ENCODE measurements around the gene FCAMR. TPM values are rescaled to one million over a fixed set of nuclear protein-coding genes. Genes with fewer than 3 reads are reported as not detected.
"Not testable (repeated sequence)": the region's sequence is repeated elsewhere in the genome, so short reads cannot be mapped to it uniquely, and the experiment has no call there.

Gene FCAMR
- total and polyA plus RNA-seq, 2 experiments from 2014 or later, result not detected

GRCh38 chr1:206923961-206924557 is 46.2 kb downstream of the FCAMR start:
- not testable (repeated sequence) for DNase-seq (ENCODE audit: low spot score); H2AFZ ChIP-seq; H4K20me1 ChIP-seq (replicated peaks; ENCODE audit: insufficient read depth); H3K9me2 ChIP-seq (ENCODE audit: insufficient read depth); H3K9me3 Mint-ChIP-seq; H3K4me3 Mint-ChIP-seq; H3K4me2 ChIP-seq; H3K79me2 ChIP-seq (replicated peaks; ENCODE audit: insufficient read depth); H3K36me3 ChIP-seq (ENCODE audit: insufficient read depth); H3K36me3 Mint-ChIP-seq (ENCODE audit: low read depth); H3F3A ChIP-seq (replicated peaks; ENCODE audit: low read depth); H3K27me3 Mint-ChIP-seq (ENCODE audit: insufficient read depth, low read depth, poor library complexity); H3K4me1 ChIP-seq (ENCODE audit: insufficient read depth); ATAC-seq; H3K27me3 ChIP-seq (ENCODE audit: insufficient read depth); H3K4me3 ChIP-seq; H3K4me1 Mint-ChIP-seq; H3K27ac ChIP-seq (ENCODE audit: low read depth); H3K27ac Mint-ChIP-seq

- no peak for ATAC-seq
These were observed 47.0 kb downstream of the FCAMR start for GRCh38 chr1:206923009-206923960.

GRCh38 chr1:206922524-206922923 is 47.7 kb downstream of the FCAMR start:
- Mint-ChIP-seq H3K9me3 (no peaks in the 10 kb centered on the region), H3K27ac (no peak overlapping the region), H3K4me3 (no peak overlapping the region), H3K36me3 (ENCODE audit: low read depth) (no peaks in the 10 kb centered on the region), H3K27me3 (ENCODE audit: insufficient read depth, low read depth, poor library complexity) (peaks cover 2% of the 10 kb centered on the region), H3K4me1 (no peaks in the 10 kb centered on the region)
- Histone ChIP-seq H4K20me1 (replicated peaks; ENCODE audit: insufficient read depth) (no peaks in the 10 kb centered on the region), H3K27me3 (ENCODE audit: insufficient read depth) (no peaks in the 10 kb centered on the region), H3F3A (replicated peaks; ENCODE audit: low read depth) (no peaks in the 10 kb centered on the region), H3K4me2 (no peak overlapping the region), H3K36me3 (ENCODE audit: insufficient read depth) (no peaks in the 10 kb centered on the region), H3K79me2 (replicated peaks; ENCODE audit: insufficient read depth) (no peaks in the 10 kb centered on the region), H2AFZ (no peak overlapping the region), H3K27ac (ENCODE audit: low read depth) (no peak overlapping the region), H3K4me3 (no peak overlapping the region), H3K4me1 (ENCODE audit: insufficient read depth) (no peaks in the 10 kb centered on the region), H3K9me2 (ENCODE audit: insufficient read depth) (no peaks in the 10 kb centered on the region)
- DNase-seq (ENCODE audit: low spot score) (no peak), ATAC-seq (no peak)
- TF ChIP-seq ZNF462 (CRISPR knock-in tag; IDR thresholded peaks at IDR 0.05), result no peak

More at GRCh38 chr1:206923009-206923960, 47.0 kb downstream of the FCAMR start:
- Histone ChIP-seq H3K27ac (ENCODE audit: low read depth) (no peak overlapping the region), H3K9me2 (ENCODE audit: insufficient read depth) (no peaks in the 10 kb centered on the region), H3K79me2 (replicated peaks; ENCODE audit: insufficient read depth) (no peaks in the 10 kb centered on the region), H3K4me2 (no peak overlapping the region), H3F3A (replicated peaks; ENCODE audit: low read depth) (no peaks in the 10 kb centered on the region), H2AFZ (no peak overlapping the region), H4K20me1 (replicated peaks; ENCODE audit: insufficient read depth) (no peaks in the 10 kb centered on the region), H3K27me3 (ENCODE audit: insufficient read depth) (no peaks in the 10 kb centered on the region), H3K36me3 (ENCODE audit: insufficient read depth) (no peaks in the 10 kb centered on the region), H3K4me1 (ENCODE audit: insufficient read depth) (no peaks in the 10 kb centered on the region), H3K4me3 (no peak overlapping the region)
- no peak for DNase-seq (ENCODE audit: low spot score)
- no peak for TF ChIP-seq CTCF (conservative IDR thresholded peaks at IDR 0.05; ENCODE audit: low read depth in 2 of 2)
- no peak for TF ChIP-seq EZH2 (IDR thresholded peaks at IDR 0.05; ENCODE audit: low read depth, unreplicated experiment)
- no peak for TF ChIP-seq POLR2AphosphoS5 (IDR thresholded peaks at IDR 0.05; ENCODE audit: low read depth)
- no peak for TF ChIP-seq ZNF331 (CRISPR knock-in tag; IDR thresholded peaks at IDR 0.05; ENCODE audit: low read depth)
- no peak for TF ChIP-seq ZNF114 (CRISPR knock-in tag; IDR thresholded peaks at IDR 0.05)
- no peak for TF ChIP-seq CREB1 (CRISPR knock-in tag; IDR thresholded peaks at IDR 0.05; ENCODE audit: low read depth)
- no peaks in the 10 kb centered on the region for H3K4me1 Mint-ChIP-seq
- no peaks in the 10 kb centered on the region for H3K9me3 Mint-ChIP-seq
- no peak overlapping the region for H3K4me3 Mint-ChIP-seq
- no peak overlapping the region for H3K27ac Mint-ChIP-seq
- no peaks in the 10 kb centered on the region for H3K27me3 Mint-ChIP-seq (ENCODE audit: insufficient read depth, low read depth, poor library complexity)
- H3K36me3 Mint-ChIP-seq (ENCODE audit: low read depth), result no peaks in the 10 kb centered on the region

Measured in GM23338 (cell line).